Prostate gland (tissue), 2 donors: ENCODE measurements around the gene FOSL1.

Experiments used
- POLR2A ChIP-seq: fragments of 450-650 bp; IDR thresholded peaks from one replicate; pipeline ENCODE4 v1.6.1; 2016; ENCODE audit warnings: antibody characterized with exemption, mild to moderate bottlenecking
- POLR2AphosphoS5 ChIP-seq: sonication (generic); formaldehyde crosslinking; IDR thresholded peaks from one replicate; pipeline ENCODE4 v1.6.1; 2017; ENCODE audit warnings: antibody characterized with exemption
- TF ChIP-seq, protein P1 (sequence below), 4 experiments: fragments of 200-600 bp in 2 of 4; fragments of 450-650 bp in 2 of 4; sonication (generic) in 2 of 4; IDR thresholded peaks; 1 replicate in 3 of 4; 2 replicates in 1 of 4; pipeline ENCODE4 v1.5.1; 2016 to 2019; ENCODE audit warnings: antibody characterized with exemption in 4 of 4, mild to moderate bottlenecking in 2 of 4, moderate library complexity in 2 of 4

- TF ChIP-seq, protein P1, sequence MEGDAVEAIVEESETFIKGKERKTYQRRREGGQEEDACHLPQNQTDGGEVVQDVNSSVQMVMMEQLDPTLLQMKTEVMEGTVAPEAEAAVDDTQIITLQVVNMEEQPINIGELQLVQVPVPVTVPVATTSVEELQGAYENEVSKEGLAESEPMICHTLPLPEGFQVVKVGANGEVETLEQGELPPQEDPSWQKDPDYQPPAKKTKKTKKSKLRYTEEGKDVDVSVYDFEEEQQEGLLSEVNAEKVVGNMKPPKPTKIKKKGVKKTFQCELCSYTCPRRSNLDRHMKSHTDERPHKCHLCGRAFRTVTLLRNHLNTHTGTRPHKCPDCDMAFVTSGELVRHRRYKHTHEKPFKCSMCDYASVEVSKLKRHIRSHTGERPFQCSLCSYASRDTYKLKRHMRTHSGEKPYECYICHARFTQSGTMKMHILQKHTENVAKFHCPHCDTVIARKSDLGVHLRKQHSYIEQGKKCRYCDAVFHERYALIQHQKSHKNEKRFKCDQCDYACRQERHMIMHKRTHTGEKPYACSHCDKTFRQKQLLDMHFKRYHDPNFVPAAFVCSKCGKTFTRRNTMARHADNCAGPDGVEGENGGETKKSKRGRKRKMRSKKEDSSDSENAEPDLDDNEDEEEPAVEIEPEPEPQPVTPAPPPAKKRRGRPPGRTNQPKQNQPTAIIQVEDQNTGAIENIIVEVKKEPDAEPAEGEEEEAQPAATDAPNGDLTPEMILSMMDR (IDR thresholded peaks at IDR 0.05) = no peak
- TF ChIP-seq POLR2AphosphoS5 (no peak), POLR2A (peak; percentile 14)
These were observed 18.3 kb upstream of the FOSL1 start, which contains the start of gene C11orf68 for GRCh38 chr11:65918211-65919140.
